Measurements from ENCODE around the gene TTLL11. TPM values are rescaled to one million over a fixed set of nuclear protein-coding genes. Genes with fewer than 3 reads are reported as not detected.
"Not testable (repeated sequence)": the region's sequence is repeated elsewhere in the genome, so short reads cannot be mapped to it uniquely, and the experiment has no call there.

Gene TTLL11
- total RNA-seq, 1 experiment from 2014 or later: 2.3 TPM

GRCh38 chr9:121895818-121896544 lies 197.1 kb downstream of the TTLL11 start:
- Histone ChIP-seq H2AFZ (no peak overlapping the region), H3K36me3 (ENCODE audit: low read depth) (no peaks in the 10 kb centered on the region), H3K9me3 (ENCODE audit: insufficient read depth, low read depth) (no peaks in the 10 kb centered on the region; the same call in 1 of the 2 replicates), H3K4me3 (no peak overlapping the region), H3K27me3 (ENCODE audit: insufficient read depth, low read depth) (no peaks in the 10 kb centered on the region), H3K4me1 (replicated peaks; ENCODE audit: insufficient read depth) (no peaks in the 10 kb centered on the region; the same call in 1 of the 2 replicates), H3F3A (ENCODE audit: insufficient read depth, low read depth) (peaks cover 6% of the 10 kb centered on the region; the same call in 1 of the 2 replicates), H3K9me2 (ENCODE audit: insufficient read depth) (no peaks in the 10 kb centered on the region), H3K79me2 (ENCODE audit: low read depth) (no peaks in the 10 kb centered on the region), H4K20me1 (ENCODE audit: insufficient read depth) (no peaks in the 10 kb centered on the region), H3K4me2 (no peak overlapping the region), H3K27ac (no peak overlapping the region)
- TF ChIP-seq EZH2 (IDR thresholded peaks at IDR 0.05; ENCODE audit: low read depth): no peak
- TF ChIP-seq CTCF (conservative IDR thresholded peaks at IDR 0.05): no peak
- ChIA-PET POLR2A (ENCODE audit: unreplicated experiment) (no interaction called here), CTCF (no interaction called here)
- DNase-seq: no peak
- BruUV-seq (replicated peaks): no TSS peak
- intact Hi-C loops (cut with micrococcal nuclease; ENCODE audit: unreplicated experiment): no loop called here

- no peak for DNase-seq
- peaks cover 6% of the 10 kb centered on the region; the same call in 1 of the 2 replicates for H3F3A ChIP-seq (ENCODE audit: insufficient read depth, low read depth)
- H3K4me2 ChIP-seq: no peak overlapping the region
- H3K9me3 ChIP-seq (ENCODE audit: insufficient read depth, low read depth): no peaks in the 10 kb centered on the region; the same call in 1 of the 2 replicates
- H3K9me2 ChIP-seq (ENCODE audit: insufficient read depth): no peaks in the 10 kb centered on the region
- H3K4me1 ChIP-seq (replicated peaks; ENCODE audit: insufficient read depth): no peaks in the 10 kb centered on the region; the same call in 1 of the 2 replicates
- H3K27ac ChIP-seq: no peak overlapping the region
- TF ChIP-seq EZH2 (IDR thresholded peaks at IDR 0.05; ENCODE audit: low read depth) (no peak), CTCF (conservative IDR thresholded peaks at IDR 0.05) (no peak)
- H3K27me3 ChIP-seq (ENCODE audit: insufficient read depth, low read depth): no peaks in the 10 kb centered on the region
- CTCF ChIA-PET: no interaction called here
- H3K79me2 ChIP-seq (ENCODE audit: low read depth): no peaks in the 10 kb centered on the region
- POLR2A ChIA-PET (ENCODE audit: unreplicated experiment): no interaction called here
- no TSS peak for BruUV-seq (replicated peaks)
- intact Hi-C loops (cut with micrococcal nuclease; ENCODE audit: unreplicated experiment): no loop called here
- H3K36me3 ChIP-seq (ENCODE audit: low read depth): no peaks in the 10 kb centered on the region
- no peak overlapping the region for H2AFZ ChIP-seq
- H3K4me3 ChIP-seq: no peak overlapping the region
- H4K20me1 ChIP-seq (ENCODE audit: insufficient read depth): no peaks in the 10 kb centered on the region
These were observed 197.8 kb downstream of the TTLL11 start for GRCh38 chr9:121895358-121895757.

GRCh38 chr9:121894380-121894779 lies 198.7 kb downstream of the TTLL11 start:
- H3K27me3 ChIP-seq (ENCODE audit: insufficient read depth, low read depth); H3K9me2 ChIP-seq (ENCODE audit: insufficient read depth); H3K4me3 ChIP-seq; H3F3A ChIP-seq (ENCODE audit: insufficient read depth, low read depth); H4K20me1 ChIP-seq (ENCODE audit: insufficient read depth); BruUV-seq (replicated peaks); H2AFZ ChIP-seq; POLR2A ChIA-PET (ENCODE audit: unreplicated experiment); H3K79me2 ChIP-seq (ENCODE audit: low read depth); intact Hi-C loops (cut with micrococcal nuclease; ENCODE audit: unreplicated experiment); DNase-seq; H3K36me3 ChIP-seq (ENCODE audit: low read depth); H3K4me2 ChIP-seq; CTCF ChIA-PET; H3K9me3 ChIP-seq (ENCODE audit: insufficient read depth, low read depth); H3K4me1 ChIP-seq (replicated peaks; ENCODE audit: insufficient read depth); H3K27ac ChIP-seq: not testable (repeated sequence)

GRCh38 chr9:121893786-121894185 lies 199.3 kb downstream of the TTLL11 start:
- no peak overlapping the region for H3K4me2 ChIP-seq
- intact Hi-C loops (cut with micrococcal nuclease; ENCODE audit: unreplicated experiment): no loop called here
- H3K4me1 ChIP-seq (replicated peaks; ENCODE audit: insufficient read depth): no peaks in the 10 kb centered on the region; the same call in 1 of the 2 replicates
- no peaks in the 10 kb centered on the region for H3K79me2 ChIP-seq (ENCODE audit: low read depth)
- H3F3A ChIP-seq (ENCODE audit: insufficient read depth, low read depth): peaks cover 6% of the 10 kb centered on the region; the same call in 1 of the 2 replicates
- H3K27me3 ChIP-seq (ENCODE audit: insufficient read depth, low read depth): no peaks in the 10 kb centered on the region
- H3K9me3 ChIP-seq (ENCODE audit: insufficient read depth, low read depth): no peaks in the 10 kb centered on the region
- ChIA-PET POLR2A (ENCODE audit: unreplicated experiment) (no interaction called here), CTCF (no interaction called here)
- no TSS peak for BruUV-seq (replicated peaks)
- no peak overlapping the region for H3K4me3 ChIP-seq
- TF ChIP-seq CTCF (conservative IDR thresholded peaks at IDR 0.05) (no peak), EZH2 (IDR thresholded peaks at IDR 0.05; ENCODE audit: low read depth) (no peak)
- H2AFZ ChIP-seq: no peak overlapping the region
- no peaks in the 10 kb centered on the region for H4K20me1 ChIP-seq (ENCODE audit: insufficient read depth)
- H3K9me2 ChIP-seq (ENCODE audit: insufficient read depth): no peaks in the 10 kb centered on the region
- H3K36me3 ChIP-seq (ENCODE audit: low read depth): no peaks in the 10 kb centered on the region
- no peak overlapping the region for H3K27ac ChIP-seq
- DNase-seq: no peak

All from PC-9 (cell line).